HG02759 (cell line): ENCODE measurements around the gene PRIMA1.

Experiments used
- ATAC-seq: cut with Tn5 transposase; IDR thresholded peaks from one replicate; pipeline ENCODE4 v1.9.1; 2021; ENCODE audit warnings: mild to moderate bottlenecking, moderate library complexity; ENCODE audit not compliant: unreplicated experiment

The PRIMA1 gene

DNA sequence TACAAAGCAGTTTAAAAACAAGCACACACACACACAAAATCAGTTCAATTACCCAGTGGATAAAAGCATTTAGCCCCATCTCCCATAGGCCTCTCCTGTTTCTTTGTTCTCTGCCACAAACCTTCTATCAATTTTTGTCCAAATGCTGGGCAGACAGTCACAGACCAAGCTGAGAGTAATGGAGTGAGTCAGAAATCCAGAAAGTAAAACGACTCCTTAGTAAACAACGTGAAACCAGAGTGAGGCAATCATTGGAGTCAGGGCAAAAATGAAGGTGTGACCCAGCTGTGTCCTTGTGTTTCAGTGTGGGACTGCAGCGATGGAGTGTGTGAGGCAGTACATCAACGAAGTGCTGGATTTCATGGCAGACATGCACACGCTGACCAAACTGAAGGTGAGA is 102.0 kb downstream of the PRIMA1 start:
- ATAC-seq: no peak

DNA sequence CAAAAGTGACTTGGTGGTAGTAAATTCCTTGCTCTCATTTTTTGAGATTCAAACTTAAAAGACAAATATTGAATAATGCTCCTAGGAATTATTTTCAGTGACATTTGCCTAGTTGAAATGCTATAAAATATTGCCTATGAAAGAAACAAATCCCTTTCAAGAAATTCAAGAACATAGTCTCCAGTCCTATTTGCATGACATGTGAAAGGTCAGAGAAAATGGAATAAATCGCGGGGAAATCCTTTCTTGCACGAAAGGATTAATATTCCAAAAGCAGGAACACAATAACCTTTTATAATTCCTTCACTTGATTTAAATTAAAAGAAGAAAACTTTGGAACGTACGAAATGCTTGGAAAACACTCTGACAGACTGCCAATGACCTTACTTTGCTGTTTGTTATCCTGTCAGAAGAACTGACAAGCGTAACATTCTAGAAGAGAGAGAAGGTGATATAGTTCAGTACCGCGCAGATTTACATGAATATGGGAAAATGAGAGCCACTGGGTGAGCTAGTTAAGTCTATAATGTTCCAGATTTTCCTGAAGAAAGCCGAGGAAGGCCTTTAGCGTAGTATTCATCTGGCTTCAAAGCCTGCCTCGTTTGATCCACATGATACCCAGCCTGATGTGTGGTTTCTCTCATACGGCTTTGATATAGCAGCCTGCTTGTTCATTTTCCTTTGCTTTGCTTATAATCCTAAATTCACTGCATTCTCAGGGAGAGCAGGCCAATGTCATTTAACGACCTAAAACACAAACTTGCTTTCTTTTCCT is 103.0 kb downstream of the PRIMA1 start:
- ATAC-seq: no peak

DNA sequence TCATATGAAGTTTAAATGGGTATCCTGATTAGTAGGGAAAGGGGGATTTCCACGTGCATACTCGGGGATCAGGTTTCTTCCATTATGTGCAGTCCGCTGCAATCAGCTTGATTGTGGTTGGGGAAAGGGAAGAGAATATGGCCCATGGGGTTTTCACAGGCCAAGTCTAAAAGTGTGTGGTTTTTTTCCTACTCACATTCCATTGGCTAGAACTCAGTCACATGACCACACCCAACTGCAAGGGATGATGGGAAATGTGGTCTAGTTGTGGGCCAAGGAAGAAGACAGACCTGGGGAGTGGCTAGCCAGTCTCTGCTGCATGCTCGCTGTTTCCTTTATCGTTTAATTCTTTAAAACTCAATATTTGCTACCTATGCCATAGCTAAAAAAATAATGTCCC is 105.1 kb downstream of the PRIMA1 start:
- ATAC-seq: no peak

DNA sequence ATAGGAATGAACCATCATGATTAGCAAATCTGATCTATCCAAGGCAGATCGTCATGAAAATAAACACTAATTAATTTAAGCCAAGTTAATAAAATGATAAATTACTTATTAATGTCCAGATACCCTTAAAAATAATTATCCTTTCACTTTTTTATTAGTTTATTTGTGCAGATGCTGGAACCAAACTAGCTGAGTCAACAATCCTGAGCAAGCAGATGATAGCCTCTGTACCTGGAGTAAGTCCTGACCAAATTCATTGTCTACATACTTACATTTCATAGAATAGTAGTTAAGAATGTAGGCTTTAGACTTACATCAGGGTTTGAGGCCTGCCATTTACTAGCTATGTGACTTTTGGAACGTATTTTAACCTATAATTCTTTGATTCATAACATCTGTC is 105.8 kb downstream of the PRIMA1 start:
- ATAC-seq: no peak

DNA sequence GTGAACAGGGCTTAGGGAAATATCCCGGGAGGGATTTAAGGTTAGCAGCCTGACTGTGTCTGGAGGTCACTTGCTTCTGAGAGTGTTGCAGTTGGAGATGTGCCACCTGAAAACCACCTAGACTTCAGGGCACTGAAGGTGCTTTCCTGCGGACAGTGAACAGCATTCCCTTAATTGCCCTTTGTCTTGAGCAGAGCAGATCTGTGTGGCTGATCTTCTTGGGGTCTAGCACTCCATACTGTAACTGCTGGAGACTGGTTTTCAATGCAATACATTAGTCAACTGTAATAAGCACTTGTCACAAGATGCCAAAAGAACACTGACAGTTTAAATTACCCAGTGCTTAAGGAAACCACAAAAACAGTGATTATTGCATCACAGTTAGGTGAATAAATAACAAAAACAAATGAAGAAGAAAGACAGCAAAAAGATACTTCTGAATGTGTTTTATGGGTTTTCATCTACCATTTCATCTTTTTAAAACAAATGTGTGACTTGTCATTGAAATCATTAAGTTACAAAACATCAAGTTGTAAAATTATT is 111.8 kb downstream of the PRIMA1 start:
- ATAC-seq: no peak

DNA sequence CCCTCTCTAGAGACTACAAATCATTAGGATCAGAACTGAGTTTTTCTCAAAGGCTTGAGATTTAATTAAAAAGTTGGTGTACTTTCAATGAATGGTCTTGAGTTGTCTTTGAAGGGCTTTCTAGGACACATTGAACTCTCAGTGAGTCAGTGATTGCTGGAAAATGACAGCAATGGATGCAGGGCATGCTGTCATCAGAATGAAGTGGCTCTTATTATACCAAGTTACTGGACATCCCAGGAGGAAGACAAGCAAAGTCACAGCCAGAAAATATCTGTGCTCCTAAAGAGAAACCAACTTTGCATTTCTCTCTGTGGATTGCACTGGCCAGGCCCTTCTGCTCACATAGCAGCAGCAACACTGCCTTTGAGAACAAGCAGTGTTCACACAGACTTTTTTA is 112.6 kb downstream of the PRIMA1 start:
- no peak for ATAC-seq

DNA sequence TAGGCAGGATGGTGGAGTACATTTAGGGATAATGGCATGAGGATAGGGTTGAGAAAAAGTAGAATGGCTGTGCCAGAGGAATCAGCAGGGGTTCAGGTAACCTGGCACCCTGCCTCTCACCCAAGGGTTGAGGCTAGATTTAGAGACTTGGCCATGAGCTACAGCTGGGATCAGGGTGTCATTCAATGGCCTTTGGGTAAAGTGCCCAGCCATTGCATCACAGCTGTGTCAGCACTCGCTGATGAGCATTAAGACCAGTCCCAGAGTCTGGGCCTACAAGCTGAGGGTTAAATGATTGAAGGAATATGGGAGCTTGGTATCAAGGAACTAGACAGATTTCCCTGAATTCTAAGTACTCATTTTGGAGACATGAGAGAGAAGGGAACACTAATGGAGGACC is 113.9 kb downstream of the PRIMA1 start:
- ATAC-seq: no peak

DNA sequence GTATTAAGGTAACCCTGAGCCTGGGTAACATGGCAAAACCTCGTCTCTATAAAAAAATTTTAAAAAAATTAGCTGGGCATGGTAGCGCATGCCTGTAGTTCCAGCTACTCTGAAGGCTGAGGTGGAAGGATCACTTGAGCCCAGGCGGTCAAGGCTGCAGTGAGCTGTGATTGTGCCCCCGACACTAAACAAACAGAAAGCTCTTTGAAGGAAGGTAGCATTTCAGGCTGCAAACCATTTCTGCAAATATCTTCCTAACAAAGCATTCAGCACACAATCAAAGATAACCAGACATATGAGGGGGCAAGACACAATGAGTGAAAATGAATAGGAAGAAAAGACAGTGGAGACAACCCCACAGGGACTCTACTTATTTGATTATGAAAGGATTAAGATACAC is 118.7 kb downstream of the PRIMA1 start:
- ATAC-seq: no peak
